HG02623 (cell line): Measurements from ENCODE around the gene SCRN1.
"Not testable (repeated sequence)": the region's sequence is repeated elsewhere in the genome, so short reads cannot be mapped to it uniquely, and the experiment has no call there.

Experiments
- ATAC-seq: cut with Tn5 transposase; IDR thresholded peaks from one replicate; pipeline ENCODE4 v1.9.1; 2021; ENCODE audit warnings: moderate library complexity; ENCODE audit not compliant: unreplicated experiment

Gene SCRN1

GRCh38 chr7:29893351-29893965, 96.1 kb downstream of the SCRN1 start:
- ATAC-seq: no peak

GRCh38 chr7:29892231-29892630, 97.4 kb downstream of the SCRN1 start:
- no peak for ATAC-seq

- ATAC-seq: no peak
These were observed 97.8 kb downstream of the SCRN1 start for GRCh38 chr7:29891766-29892165.

GRCh38 chr7:29890786-29891185, 98.8 kb downstream of the SCRN1 start:
- ATAC-seq: not testable (repeated sequence)

GRCh38 chr7:29890251-29890650, 99.3 kb downstream of the SCRN1 start:
- no peak for ATAC-seq

- no peak for ATAC-seq
These were observed 100.3 kb downstream of the SCRN1 start for GRCh38 chr7:29889288-29889687.

GRCh38 chr7:29888006-29888405, 101.6 kb downstream of the SCRN1 start:
- ATAC-seq: no peak

- ATAC-seq: no peak
These were observed 102.8 kb downstream of the SCRN1 start for GRCh38 chr7:29886827-29887226.

- no peak for ATAC-seq
These were observed 104.0 kb downstream of the SCRN1 start for GRCh38 chr7:29885626-29886025.

GRCh38 chr7:29884399-29885272, 105.0 kb downstream of the SCRN1 start:
- no peak for ATAC-seq

- ATAC-seq: no peak
These were observed 105.9 kb downstream of the SCRN1 start for GRCh38 chr7:29883462-29884398.

- ATAC-seq: no peak
These were observed 107.1 kb downstream of the SCRN1 start for GRCh38 chr7:29882481-29882880.

- no peak for ATAC-seq
These were observed 107.9 kb downstream of the SCRN1 start for GRCh38 chr7:29881724-29882123.

GRCh38 chr7:29879609-29880008, 110.0 kb downstream of the SCRN1 start:
- ATAC-seq: no peak

GRCh38 chr7:29878081-29878688, 111.4 kb downstream of the SCRN1 start:
- no peak for ATAC-seq

- ATAC-seq: no peak
These were observed 112.4 kb downstream of the SCRN1 start for GRCh38 chr7:29877196-29877595.

- ATAC-seq: no peak
These were observed 113.9 kb downstream of the SCRN1 start for GRCh38 chr7:29875741-29876140.

- no peak for ATAC-seq
These were observed 115.8 kb downstream of the SCRN1 start for GRCh38 chr7:29873644-29874294.

GRCh38 chr7:29871787-29872398, 117.7 kb downstream of the SCRN1 start:
- no peak for ATAC-seq
